Epithelial cell of esophagus (primary cell): ENCODE measurements around the gene PCDHA10.

Experiments
- DNase-seq: peaks from one replicate; pipeline ENCODE4 v3.0.0; 2010; ENCODE audit warnings: low read depth
- H3K4me3 ChIP-seq: 2 replicates; pipeline ENCODE4 v1.5.1; 2011; ENCODE audit warnings: mild to moderate bottlenecking, low read length, control low read depth
- CTCF ChIP-seq: IDR thresholded peaks from 2 replicates; pipeline ENCODE4 v1.5.1; 2011; ENCODE audit warnings: low read depth, mild to moderate bottlenecking, low read length, control low read depth, inconsistent platforms; ENCODE audit not compliant: insufficient read depth; ENCODE audit errors: missing control alignments

Gene PCDHA10

GRCh38 chr5:140857987-140858240 lies 2.2 kb downstream of the PCDHA10 start:
- no peak overlapping the region for H3K4me3 ChIP-seq
- TF ChIP-seq CTCF, result no peak
- no peak for DNase-seq

DNA sequence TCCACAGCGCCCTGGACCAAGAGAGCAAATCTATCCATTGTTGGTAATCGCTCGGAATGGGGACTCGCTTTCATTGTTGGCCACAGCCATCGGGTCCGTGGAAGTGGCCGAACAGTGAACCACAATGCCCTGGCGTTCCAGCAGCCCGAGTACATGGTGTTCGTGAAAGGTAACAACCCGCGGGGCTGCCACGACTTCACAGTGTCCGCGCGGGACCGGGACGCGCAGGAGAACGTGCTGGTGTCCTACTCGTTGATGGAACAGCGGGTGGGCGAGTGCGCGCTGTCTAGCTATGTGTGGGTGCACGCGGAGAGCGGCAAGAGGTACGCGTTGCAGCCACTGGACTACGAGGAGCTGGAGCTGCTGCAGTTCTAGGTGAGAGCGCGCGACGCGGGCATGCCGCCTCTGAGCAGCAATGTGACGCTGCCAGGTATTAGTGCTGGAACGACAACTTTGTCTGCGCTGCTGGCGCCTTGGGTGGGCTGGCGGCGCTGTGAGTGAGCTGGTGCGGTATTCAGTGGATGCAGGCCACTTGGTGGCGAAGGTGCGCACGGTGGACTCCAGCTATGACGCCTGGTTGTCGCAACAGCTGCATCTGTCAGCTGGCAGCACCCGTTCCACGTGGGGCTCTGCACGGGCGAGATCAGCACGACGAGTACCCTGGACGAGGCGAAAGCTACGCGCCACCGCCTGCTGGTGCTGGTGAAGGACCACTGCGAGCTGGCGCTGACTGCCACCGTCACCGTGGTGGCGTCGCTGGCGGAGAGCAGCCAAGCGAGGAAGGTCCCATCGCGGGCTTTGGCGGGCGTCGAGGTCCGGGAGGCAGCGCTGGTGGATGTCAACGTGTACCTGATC lies 7.0 kb downstream of the PCDHA10 start:
- no peak overlapping the region for H3K4me3 ChIP-seq
- no peak for TF ChIP-seq CTCF
- no peak for DNase-seq

DNA sequence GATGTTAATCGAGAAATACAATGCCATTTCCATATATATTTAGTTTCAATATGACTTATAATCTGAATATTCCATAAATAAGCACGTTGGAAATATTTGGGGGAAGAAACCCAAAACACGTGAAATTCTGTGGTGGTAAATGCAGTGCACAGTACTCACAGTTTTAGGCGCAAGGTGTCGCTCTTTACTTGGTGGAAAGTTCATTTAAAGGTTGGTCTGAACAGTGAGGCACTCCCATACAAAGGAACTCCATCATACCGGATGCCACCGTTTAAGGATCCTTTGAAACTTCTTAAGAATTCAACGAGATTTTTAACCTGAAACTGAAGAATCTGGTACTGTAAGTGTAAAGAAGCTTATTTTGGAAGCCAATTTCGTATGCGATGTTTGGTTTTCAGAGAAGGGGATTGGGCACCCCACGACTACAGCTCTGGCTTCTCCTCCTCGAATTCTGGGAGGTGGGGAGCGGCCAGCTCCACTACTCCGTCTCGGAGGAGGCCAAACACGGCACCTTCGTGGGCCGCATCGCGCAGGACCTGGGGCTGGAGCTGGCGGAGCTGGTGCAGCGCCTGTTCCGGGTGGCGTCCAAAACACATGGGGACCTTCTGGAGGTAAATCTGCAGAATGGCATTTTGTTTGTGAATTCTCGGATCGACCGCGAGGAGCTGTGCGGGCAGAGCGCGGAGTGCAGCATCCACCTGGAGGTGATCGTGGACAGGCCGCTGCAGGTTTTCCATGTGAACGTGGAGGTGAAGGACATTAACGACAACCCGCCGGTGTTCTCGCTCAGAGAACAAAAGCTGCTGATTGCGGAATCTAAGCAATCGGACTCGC lies 13.2 kb downstream of the PCDHA10 start, which contains the start of gene PCDHA11:
Gene PCDHA11 (plus strand): TSS at position 237 of the 834 bp plus-strand sequence. CDS start 147 bp downstream, at position 384.
- peak; percentile 20 for TF ChIP-seq CTCF
- DNase-seq, result peak; percentile 15

DNA sequence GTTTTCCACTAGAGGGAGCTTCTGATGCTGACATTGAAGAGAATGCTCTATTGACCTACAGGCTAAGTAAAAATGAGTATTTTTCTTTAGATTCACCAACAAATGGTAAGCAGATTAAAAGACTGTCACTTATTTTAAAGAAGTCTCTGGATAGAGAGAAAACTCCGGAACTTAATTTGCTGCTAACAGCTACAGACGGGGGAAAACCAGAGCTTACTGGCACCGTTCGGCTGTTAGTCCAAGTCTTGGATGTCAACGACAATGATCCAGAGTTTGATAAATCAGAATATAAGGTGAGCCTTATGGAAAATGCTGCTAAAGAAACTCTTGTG lies 13.8 kb downstream of the PCDHA10 start:
- DNase-seq, result no peak
- no peak for TF ChIP-seq CTCF
- no peak overlapping the region for H3K4me3 ChIP-seq

More for the DNA sequence above, 13.2 kb downstream of the PCDHA10 start, which contains the start of gene PCDHA11:
- H3K4me3 ChIP-seq, result no peak within 1 kb of the TSS

DNA sequence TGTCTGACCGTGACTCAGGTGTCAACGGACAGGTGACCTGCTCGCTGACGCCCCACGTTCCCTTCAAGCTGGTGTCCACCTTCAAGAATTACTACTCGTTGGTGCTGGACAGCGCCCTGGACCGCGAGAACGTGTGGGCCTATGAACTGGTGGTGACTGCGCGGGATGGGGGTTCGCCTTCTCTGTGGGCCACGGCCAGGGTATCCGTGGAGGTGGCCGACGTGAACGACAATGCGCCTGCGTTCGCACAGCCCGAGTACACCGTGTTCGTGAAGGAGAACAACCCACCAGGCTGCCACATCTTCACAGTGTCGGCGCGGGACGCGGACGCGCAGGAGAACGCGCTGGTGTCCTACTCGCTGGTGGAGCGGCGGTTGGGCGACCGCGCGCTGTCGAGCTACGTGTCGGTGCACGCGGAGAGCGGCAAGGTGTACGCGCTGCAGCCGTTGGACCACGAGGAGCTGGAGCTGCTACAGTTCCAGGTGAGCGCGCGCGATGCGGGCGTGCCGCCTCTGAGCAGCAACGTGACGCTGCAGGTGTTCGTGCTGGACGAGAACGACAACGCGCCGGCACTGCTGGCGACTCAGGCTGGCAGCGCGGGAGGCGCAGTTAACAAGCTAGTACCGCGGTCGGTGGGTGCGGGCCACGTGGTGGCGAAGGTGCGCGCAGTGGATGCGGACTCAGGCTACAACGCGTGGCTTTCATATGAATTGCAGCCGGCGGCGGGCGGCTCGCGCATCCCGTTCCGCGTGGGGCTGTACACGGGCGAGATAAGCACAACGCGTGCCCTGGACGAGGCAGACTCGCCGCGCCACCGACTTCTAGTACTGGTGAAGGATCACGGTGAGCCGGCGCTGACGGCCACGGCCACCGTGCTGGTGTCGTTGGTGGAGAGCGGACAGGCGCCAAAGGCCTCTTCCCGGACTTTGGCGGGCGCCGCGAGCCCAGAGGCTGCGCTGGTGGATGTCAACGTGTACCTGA lies 14.8 kb downstream of the PCDHA10 start:
- TF ChIP-seq CTCF, result no peak
- no peak overlapping the region for H3K4me3 ChIP-seq
- no peak for DNase-seq
